Activated CD4-positive, alpha-beta T cell treated with anti-CD3 and anti-CD28 coated beads, Interleukin-2, Interleukin-4, amounts not matched to agents 100 ng/mL and 50 ng/mL, durations not matched to agents 16 hours and 8 hours (primary cell): ENCODE measurements around the gene KCNQ1OT1.

ENCODE experiments used
- DNase-seq: peaks from one replicate; pipeline ENCODE4 v3.0.0-alpha.2; 2020; ENCODE audit warnings: low spot score

Gene KCNQ1OT1

DNA sequence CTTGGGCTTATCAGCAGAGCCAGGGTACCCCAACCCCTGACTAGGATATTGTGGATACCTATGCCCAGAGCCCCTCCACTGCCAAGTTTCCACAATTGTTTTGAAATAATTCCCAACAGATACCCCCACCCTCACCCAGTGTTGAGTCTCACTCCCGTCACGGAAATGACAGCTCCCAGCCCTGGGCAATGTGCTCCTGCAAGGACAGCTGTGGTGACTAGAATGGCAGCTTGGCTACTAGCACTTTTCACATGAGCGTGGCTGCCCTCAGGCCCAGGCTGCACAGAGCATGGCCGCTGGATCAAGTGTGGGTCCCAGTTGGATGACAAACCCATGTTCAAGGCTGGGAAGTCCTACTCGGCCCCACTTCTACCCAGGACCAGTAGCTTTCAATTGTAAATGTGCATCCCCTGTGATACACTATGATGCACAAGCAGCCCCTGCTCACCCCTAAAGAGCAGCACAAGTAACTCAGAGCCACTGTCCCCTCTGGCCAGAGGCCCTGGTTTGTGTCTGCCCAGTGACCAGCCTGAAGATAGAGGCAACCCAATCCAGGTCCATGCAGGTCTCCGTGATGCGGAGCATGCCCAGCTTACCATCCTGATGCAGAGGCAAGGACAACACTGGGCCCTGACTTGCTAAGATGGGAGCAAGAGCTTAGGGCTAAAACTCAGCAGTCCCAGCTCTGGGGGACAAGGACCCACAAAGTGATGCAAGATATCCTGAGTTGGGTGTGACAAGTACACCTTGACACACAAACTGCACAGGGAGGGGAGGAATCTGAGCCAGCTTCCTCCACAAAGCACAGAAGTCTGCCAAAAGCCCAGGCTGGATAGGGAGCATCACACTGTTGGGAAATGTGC, 13.2 kb downstream of the KCNQ1OT1 start:
- no peak for DNase-seq

DNA sequence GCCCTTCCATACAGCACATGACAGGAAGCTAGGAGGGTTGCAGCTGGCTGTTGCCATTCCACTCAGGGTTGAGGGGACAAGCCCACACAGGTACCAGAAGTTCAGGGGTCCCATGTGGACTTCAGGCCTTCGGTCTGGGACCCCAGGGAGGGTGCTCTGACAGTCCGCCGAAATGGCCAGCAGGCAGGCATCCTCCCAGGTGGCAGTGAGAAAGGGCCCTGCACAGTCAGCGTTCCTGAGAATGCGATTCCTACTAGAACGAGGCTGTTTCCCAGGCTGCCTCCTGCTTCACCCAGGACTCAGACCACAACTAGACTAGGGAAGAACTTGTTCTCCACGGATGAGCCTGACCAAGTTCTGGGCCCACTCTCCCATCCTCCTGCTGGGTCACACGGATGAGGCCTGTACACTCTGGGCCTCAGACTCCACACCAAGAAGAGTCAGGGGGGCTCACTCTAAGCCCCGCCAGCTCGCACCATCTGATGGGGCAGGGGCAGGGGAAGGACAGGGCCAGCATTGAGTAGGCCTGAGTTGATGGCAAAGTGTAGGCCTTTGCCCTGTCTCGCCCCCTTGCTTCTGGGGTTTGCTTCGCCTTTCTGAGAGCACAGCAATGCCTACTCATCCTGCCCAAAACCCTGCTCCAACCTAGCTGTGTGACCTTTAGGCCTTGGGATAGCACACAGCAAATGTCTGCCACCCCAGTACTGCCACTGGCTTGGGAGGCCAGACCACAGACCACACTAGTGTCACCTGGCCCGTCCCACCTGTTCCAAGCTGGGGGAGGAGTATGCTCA, 14.0 kb downstream of the KCNQ1OT1 start:
- DNase-seq, result no peak

DNA sequence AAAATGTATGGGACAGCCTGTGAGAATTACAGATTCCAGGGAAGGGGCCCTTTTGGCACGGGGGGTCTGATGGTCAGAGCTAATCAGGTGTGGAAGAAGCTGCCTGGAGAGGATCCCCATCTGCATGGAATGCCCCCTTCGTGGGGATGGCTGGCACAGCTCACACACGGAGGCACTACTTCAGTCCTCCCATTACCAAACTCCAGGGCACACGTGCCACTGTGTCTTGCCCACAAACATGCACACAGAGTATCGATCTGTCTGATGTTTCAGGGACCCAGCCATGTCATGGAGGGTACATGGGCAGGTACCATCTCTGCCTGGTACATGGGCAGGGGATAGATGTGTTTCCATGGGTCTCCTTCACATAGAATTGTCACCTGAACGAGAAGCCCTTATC, 14.7 kb downstream of the KCNQ1OT1 start:
- no peak for DNase-seq

DNA sequence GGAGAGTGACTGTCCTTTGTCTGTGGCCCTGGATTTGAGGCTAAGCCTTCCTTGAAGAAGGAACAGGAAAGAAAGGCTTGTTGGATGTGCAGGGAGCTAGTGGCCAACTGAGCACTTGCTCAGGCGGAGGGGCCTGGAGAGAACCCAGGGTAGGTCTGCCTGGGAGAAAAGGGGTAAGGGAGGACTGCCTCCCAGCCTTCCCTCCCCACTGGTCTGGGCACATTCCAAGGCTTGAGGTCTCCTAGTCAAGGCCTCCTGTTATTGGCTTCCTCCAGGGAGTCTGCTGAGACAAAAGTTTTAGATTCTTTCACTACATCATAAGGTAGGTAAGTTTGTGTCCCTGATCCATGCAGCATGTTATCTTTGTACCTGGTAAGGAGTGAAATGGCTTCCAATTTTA, 15.2 kb downstream of the KCNQ1OT1 start:
- no peak for DNase-seq

DNA sequence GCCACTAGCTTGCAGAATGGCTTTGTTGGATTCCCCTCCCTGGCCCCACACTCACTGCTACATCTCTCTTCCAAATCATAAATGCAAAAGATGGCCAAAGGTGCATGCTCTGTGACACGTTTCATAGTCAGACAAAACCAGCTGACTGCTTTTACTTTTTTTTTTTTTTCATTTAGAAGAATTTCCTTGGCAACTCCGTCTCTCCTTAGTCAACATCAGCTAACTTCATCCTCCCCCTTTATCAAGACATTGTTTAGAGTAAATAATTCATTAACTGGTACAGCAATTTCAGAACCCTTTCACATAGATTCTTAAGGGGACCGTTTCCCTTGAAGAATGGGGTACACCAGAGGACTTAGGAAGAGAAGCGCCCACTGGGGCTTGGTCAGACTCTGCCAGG, 16.0 kb downstream of the KCNQ1OT1 start:
- no peak for DNase-seq

DNA sequence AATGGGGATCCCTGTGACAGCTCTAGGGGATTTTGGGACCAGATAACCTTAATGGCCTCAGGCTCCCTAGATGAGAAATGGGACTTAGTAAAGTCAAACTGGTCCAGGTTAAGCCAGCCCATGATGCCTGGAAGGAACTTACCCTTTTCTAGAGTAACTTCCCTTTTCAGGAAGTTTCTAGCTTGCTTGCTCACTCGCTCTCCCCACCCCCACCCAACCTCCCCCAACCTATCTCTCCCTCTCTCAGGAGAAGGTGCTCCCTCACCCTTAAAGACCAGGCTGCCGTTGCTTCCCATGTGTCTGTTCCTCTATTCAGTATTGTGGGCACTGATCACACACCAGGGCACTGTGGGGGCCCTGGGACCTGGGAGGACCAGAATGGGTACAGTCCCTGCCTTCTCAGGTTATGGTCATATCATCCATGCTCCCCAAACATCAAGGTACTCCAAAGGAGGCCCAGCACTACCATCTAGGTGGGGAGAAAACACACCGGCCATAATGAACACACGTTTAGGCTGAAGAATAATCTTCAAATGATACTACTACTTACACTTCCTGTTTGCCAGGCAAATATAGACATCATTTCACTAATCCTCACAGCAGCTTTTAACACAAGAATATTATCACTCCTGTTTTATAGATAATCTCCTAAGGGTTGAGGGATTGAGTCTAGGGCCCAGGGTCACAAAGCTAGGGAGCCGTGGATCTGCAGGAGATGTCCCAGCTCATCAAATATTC, 18.2 kb downstream of the KCNQ1OT1 start:
- DNase-seq, result no peak

DNA sequence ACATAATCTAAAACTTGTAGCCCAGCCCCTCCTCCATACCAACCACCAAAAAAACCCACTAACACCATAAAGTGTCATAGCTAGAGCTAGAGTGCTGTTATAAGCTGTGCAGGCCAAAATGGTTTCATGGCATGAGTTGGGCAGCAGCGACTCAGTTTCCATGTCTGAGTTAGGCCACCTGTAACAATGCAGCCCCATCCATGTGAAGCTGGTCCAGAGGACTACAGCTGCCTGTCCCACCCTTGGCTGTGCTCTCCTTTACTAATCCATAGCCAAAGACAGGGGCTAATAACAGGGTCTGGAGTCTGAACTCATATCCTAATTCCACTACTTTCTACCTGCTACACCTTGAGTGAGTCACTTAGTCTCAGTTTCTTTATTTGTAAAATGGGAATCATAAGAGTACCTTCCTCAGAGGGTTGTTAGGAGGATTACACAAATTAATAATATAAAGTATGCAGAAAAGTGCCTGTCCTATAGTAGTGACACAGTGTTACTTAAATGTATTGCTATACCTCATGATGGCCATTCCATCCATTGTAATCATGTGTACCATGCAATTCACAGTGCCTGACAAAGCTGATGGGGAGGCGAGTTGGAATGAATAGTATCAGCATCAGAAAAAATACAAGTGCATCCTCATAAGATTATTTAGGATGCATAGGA, 20.6 kb downstream of the KCNQ1OT1 start:
- DNase-seq, result no peak

DNA sequence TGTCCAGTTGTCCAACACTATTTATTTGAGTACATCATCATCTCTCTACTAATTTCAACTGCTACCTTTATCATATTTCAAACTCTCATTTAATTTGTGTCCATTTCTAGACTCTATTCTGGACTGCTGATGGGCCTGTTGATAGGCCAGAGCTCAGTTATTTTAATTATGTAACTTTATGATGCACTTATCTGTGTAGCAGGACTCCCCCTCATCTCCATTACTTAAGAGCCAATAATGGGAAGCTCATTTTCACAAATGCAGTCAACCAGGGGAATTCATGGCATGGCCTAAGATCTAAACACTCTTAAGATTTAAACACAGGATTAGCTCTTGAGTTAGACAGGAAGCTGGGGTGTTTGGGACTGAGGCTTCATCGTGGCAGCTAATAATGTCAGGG, 21.4 kb downstream of the KCNQ1OT1 start:
- no peak for DNase-seq

DNA sequence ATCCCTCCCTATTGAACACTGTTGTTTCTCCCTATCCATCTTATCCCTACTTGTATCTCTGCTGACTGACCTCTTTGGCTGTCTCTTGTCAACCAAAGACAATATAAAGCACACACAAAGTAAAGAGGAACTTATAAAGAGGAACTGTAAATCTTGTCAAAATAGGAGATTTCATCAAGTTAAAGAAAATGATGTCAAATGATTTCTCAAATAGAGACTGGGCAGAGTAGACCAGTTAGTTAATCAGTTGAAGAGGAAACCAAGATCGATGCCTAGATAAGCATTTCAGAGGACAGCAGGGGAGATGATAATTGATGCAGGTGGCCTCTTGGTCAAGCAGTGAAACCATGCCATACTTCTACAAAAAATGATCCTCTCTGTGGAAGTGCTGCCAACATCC, 22.7 kb downstream of the KCNQ1OT1 start:
- no peak for DNase-seq

DNA sequence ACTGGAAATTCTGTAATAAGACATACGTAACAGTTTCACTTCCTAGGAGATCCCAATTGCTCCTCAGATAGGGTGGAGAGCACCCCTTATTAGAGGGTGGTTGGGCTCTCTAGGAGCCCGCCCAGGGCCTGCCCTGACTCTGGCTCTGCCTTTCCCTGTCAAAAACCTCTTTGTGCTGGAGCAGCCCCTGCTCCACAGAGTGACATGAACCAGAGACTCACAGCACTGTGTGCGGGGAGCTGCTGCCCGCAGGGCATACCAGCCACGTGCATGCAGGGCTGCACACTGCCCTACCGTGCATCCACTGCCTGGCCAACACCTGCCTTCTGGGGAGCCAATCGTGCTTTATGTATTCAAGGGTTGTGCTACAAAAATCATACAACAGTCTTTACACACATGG, 24.3 kb downstream of the KCNQ1OT1 start:
- DNase-seq, result no peak

DNA sequence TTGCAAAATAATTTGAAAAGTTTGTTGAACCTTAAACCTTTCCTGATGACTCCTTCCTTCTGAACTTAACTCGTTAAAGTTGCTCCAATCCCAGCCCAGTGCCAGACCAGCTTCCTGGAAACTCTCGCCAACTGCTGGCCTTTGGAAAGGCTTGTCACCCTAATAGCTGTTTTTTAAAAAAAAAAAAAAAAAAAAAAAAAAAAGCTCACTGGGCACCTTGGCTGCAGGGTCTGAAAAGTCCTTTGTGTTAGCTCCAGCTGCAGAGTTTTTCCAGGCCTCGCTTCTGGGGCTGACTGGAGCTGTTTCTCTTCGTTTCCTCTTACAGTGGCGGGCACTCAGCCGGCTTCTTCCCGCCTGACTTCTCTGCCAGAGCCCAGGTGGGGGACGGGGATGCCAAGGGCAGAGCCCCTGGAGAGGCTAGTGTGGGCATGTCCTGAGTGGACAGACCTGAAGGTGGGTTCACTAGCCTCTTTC, 25.1 kb downstream of the KCNQ1OT1 start:
- no peak for DNase-seq

DNA sequence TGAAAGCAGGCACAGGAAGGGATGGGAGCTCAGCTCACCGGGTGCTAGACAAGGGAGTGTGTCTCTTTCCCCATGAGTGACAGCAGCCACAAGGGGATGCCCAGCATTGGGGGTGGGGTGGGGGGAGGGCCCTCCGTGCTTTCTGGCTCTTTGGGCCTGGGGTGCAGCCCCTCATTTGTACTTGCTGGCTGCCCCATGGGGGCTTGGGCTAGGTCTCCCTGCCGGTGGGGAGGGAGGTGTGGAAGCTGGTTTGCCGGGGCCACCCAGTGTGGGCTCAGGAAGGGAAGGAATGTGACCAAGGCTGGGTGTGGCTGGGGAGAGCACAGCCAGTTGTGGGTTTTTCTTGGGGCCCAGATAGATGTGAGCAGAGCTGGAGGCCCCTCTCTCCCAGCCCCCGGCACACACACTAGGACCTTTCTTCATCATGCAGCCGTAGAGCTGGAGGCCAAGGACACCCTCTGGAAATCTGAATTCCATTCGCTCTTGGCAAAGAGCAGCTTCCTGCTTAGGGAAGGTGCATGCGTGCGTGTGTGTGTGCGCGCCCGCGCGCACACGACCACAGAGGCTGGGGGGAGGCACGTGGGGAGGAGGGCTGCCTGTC, 25.8 kb downstream of the KCNQ1OT1 start:
- DNase-seq, result no peak

DNA sequence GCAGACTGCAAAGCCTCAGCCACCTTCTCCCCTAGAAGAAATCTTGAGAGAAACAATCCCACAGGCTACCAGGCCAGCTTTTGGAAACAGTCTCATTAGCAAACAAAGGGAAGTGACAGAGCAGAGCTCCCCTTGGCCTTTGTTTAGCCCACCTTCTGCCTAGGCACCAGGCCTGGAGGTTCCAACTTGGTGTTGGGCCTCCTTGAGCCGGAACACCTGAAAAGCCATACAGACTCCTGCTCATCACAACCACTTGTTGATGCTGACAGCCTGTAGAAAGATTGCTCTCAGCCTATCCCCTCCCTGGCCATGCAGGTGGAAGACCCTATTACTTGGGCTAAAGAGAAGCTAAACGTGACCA, 26.6 kb downstream of the KCNQ1OT1 start:
- DNase-seq, result no peak

DNA sequence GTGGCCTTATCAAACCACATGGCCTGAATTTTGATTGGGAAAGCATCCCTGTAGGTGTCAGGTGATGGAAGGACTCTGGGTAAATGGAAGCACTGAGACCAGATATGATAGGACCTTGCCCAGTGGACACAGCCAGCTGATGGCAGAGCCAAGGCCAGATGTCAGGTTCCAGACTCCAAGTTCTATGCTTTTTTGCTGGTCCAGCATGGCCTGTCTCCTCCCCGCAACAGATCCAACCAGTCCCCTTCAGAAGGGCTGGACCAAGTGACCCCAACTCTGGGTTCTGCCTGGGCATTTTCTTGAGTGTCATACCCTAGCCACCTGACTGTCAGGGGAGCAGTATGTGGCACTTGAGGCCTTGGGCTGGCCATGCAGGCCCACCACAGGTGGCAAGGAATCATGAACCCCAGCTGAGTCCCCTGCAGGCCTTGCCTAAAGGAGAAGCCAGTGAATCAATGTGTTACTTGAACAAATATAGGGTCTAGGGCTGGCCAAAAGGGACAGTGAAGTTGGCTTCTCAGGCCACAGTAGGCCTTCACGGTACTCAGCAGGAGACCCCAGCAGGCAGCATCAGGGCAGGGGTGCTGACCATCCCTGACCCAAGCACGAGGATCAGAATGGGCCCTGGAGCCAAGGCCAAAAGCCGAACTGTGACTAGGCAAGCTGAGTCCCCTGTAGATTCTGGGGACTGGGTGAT, 27.1 kb downstream of the KCNQ1OT1 start:
- no peak for DNase-seq

DNA sequence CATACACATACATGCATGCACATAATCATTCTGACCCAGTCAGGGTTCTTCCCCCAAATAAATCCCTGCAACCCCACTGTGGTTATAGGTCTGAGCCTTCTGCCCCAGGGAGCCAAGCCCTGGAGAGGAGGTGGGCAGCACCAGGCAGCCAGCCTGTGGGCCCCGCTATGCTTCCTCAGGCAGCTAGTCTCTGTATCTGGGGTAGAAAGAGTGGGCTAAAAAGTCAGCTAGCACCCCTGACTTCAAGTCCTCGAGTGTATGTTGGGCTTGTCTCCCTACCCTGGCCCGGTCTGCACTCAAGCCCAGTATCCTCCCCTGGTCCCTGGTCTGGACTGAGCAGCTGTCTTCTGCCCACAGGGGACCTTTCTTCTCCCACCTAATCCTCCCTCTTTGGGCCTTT, 28.0 kb downstream of the KCNQ1OT1 start:
- DNase-seq, result no peak

DNA sequence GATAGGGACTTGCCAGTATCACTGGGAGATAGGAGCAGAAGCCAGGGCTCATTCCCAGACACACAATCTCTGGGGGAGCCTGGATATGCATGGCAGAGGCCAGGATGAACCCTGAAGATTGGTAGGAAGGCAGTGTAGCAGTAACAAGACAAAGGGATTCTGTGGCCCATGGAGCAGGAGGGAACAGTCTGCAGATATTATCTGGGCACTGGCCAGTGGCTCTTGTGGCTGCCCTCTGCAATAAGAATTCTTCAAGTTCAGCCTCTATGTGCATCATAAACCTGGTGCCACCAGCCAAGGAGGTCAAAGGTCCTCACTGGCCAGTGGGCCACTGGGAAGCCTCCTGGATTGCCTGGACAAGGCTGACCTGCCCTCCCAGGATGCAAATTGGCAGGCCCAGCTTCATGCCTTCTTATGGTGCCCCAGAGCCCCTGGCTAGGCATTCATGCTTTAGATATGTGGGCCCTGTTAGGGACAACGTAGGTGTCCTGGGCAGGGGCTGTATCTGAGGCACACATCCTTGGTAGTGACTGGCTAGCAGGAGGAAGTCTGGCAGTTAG, 29.2 kb downstream of the KCNQ1OT1 start:
- DNase-seq, result no peak

DNA sequence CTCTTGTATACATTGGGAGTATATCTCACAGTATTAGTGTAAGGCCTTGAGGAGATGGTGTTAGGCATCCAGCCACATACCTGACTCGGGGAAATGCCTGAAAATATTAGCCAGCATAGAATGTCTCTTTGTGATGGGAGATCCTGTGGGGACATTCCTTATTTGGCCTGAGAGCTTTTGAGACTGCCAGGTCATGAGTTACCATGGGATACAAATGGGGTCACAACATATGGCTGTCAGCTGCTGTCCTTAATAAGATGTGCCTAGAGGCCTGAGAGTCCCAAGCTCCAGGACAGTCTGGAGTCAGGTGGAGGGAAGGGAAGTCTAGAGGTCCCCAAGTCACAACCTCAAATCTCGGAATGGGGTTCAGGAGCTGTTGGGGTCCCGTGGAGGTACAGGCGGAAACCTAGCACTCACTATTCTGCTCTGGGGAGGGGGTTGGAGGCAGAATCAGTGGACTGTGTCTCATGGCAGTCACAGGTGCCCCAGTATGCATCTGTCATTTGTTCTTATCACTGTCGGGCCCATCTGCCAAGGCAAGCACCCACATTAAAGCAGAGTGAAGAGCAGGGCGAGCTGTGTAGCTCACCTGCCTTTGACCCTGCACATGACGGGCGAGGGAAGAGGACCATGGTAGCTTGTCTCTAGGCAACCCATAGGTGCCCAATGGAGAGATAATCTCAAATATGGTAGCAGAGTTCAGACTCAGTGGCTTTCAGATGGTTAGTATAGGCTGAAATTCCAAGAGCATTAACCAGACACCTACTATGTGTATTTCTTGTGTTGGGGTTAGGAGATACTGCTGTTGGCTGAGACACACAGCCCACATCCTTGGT, 29.9 kb downstream of the KCNQ1OT1 start:
- DNase-seq, result no peak

DNA sequence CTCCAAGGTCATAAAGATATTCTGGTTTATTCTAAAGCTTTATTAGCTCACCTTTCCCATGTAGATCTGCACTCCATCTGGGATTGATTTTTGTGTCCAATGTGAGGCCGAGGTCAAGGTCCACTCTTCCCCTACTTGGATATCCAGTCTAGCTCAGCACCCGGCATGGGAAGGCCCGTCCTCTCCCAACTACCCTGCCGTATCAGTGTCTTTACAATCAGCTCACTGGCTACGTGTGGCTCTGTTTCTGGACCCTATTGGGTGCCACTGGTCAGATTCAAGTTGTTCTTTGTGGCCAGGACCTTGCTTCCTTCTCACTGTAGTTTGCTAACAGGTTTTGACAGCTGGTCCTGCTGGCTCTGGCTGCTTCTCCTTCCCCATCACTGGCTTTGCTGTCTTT, 30.9 kb downstream of the KCNQ1OT1 start:
- DNase-seq, result no peak

DNA sequence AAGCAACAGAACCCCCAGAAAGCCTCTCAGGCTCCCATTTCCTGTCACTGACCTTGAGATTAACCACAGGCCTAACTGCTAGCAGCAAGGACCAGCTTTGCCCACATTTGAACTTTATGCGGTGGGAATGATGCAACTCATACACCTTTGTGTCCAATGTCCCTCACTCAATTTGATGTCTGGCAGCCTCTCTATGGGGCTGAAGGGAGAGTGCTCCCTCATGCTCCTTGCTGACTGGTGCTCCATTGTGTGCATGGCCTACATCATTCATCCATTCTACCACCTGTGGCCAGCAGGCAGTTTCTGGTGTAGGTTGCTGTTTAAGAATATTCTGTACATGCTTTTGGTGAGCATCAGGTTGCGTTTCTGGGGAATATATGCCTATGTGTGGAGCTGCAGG, 31.9 kb downstream of the KCNQ1OT1 start:
- no peak for DNase-seq
